K562 (cell line): Measurements from ENCODE around the gene DDX5.

ENCODE experiments used
- MAZ ChIP-seq, 2 experiments: fragments of 450-650 bp in 1 of 2; sonication (generic) in 1 of 2; formaldehyde crosslinking; IDR thresholded peaks in 1 of 2; conservative IDR thresholded peaks in 1 of 2; 2 replicates each; pipeline versions ENCODE4 v1.4.0 to v1.5.0; 2020; ENCODE audit warnings: mild to moderate bottlenecking in 1 of 2, missing genetic modification reagents in 1 of 2
- SMARCA4 ChIP-seq: fragments of 450-650 bp; IDR thresholded peaks from 2 replicates; pipeline ENCODE4 v1.6.1; 2016
- ZFX ChIP-seq: sonication (generic); formaldehyde crosslinking; IDR thresholded peaks from 2 replicates; pipeline ENCODE4 v1.8.0; 2022; ENCODE audit warnings: mild to moderate bottlenecking, missing genetic modification reagents, moderate library complexity
- TF ChIP-seq, protein P1 (sequence below): fragments of 450-650 bp; IDR thresholded peaks from 2 replicates; pipeline ENCODE4 v1.6.1; 2018; ENCODE audit not compliant: partially characterized antibody
- TF ChIP-seq, protein P2 (sequence below), 3 experiments: IDR thresholded peaks in 2 of 3; conservative IDR thresholded peaks in 1 of 3; 2 replicates each; pipeline ENCODE4 v1.5.1; 2011 to 2012; ENCODE audit warnings: low read length in 3 of 3, mild to moderate bottlenecking in 3 of 3, control low read depth in 2 of 3, improper control_type of control experiment in 1 of 3, inconsistent platforms in 1 of 3, low read depth in 1 of 3, mixed read lengths in 1 of 3, moderate library complexity in 1 of 3; ENCODE audit not compliant: insufficient read depth in 2 of 3

DNA sequence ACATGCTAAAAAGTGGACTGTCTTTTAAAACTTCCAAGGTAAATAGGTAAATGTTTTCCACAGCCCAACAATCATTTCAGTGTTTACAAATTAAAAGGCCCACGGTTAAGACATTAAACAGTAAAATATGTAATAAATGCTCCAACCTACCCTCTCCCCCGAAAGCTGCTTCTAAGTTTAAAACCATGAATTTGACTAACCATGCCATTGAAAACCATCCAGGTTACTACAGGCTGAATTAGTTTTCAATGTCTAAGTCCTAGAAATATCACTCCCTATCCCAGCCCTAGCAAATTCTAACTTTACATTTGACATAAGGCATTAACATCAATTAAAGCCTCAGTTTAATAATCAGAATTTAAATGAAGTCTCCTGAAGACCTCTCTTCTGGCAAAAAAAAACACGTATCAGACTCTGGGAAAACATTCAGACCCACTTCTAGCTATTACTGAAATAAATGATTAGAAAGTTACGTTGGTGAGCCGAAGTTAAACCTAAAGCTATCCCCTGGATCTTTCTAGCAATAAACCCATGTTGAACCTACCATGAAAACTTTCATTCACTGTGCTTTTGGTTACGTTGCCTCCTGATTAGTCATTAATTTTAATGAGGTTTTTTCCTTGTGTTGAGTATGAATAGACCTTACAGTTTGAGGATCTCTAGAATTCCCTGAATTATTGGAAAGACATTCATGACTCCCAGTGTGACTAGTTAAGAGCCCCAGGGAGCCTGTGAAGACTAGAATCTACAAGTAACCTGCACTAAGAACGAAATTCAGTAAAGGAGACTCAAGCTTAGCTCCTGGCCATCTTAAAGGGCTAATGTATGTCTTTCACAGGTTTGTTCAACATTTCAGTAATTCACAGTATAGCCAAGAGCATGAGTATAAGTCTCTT is 7.5 kb downstream of the DDX5 start:
- TF ChIP-seq, protein P1, sequence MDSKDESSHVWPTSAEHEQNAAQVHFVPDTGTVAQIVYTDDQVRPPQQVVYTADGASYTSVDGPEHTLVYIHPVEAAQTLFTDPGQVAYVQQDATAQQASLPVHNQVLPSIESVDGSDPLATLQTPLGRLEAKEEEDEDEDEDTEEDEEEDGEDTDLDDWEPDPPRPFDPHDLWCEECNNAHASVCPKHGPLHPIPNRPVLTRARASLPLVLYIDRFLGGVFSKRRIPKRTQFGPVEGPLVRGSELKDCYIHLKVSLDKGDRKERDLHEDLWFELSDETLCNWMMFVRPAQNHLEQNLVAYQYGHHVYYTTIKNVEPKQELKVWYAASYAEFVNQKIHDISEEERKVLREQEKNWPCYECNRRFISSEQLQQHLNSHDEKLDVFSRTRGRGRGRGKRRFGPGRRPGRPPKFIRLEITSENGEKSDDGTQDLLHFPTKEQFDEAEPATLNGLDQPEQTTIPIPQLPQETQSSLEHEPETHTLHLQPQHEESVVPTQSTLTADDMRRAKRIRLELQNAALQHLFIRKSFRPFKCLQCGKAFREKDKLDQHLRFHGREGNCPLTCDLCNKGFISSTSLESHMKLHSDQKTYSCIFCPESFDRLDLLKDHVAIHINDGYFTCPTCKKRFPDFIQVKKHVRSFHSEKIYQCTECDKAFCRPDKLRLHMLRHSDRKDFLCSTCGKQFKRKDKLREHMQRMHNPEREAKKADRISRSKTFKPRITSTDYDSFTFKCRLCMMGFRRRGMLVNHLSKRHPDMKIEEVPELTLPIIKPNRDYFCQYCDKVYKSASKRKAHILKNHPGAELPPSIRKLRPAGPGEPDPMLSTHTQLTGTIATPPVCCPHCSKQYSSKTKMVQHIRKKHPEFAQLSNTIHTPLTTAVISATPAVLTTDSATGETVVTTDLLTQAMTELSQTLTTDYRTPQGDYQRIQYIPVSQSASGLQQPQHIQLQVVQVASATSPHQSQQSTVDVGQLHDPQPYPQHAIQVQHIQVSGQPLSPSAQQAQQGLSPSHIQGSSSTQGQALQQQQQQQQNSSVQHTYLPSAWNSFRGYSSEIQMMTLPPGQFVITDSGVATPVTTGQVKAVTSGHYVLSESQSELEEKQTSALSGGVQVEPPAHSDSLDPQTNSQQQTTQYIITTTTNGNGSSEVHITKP: no peak
- TF ChIP-seq SMARCA4 (no peak), MAZ (CRISPR knock-in tag; conservative IDR thresholded peaks at IDR 0.05 in 1 of 2, IDR thresholded peaks at IDR 0.05 in 1 of 2) (no peak), ZFX (CRISPR knock-in tag) (no peak)
- TF ChIP-seq, protein P2, sequence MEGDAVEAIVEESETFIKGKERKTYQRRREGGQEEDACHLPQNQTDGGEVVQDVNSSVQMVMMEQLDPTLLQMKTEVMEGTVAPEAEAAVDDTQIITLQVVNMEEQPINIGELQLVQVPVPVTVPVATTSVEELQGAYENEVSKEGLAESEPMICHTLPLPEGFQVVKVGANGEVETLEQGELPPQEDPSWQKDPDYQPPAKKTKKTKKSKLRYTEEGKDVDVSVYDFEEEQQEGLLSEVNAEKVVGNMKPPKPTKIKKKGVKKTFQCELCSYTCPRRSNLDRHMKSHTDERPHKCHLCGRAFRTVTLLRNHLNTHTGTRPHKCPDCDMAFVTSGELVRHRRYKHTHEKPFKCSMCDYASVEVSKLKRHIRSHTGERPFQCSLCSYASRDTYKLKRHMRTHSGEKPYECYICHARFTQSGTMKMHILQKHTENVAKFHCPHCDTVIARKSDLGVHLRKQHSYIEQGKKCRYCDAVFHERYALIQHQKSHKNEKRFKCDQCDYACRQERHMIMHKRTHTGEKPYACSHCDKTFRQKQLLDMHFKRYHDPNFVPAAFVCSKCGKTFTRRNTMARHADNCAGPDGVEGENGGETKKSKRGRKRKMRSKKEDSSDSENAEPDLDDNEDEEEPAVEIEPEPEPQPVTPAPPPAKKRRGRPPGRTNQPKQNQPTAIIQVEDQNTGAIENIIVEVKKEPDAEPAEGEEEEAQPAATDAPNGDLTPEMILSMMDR (IDR thresholded peaks at IDR 0.05 in 2 of 3, conservative IDR thresholded peaks at IDR 0.05 in 1 of 3; ENCODE audit: insufficient read depth in 2 of 3, low read depth in 1 of 3, low read length in 3 of 3): no peak
